ENCODE results near the gene AMBP.
"Not testable (repeated sequence)": the region's sequence is repeated elsewhere in the genome, so short reads cannot be mapped to it uniquely, and the experiment has no call there.

Gene AMBP

GRCh38 chr9:114090798-114091197 lies 12.7 kb upstream of the AMBP start:
- no peak for DNase-seq

GRCh38 chr9:114089206-114089840 lies 11.2 kb upstream of the AMBP start:
- no peak for DNase-seq

GRCh38 chr9:114088571-114089170 lies 10.6 kb upstream of the AMBP start:
- no peak for DNase-seq

GRCh38 chr9:114087721-114088120 lies 9.6 kb upstream of the AMBP start:
- DNase-seq: no peak

GRCh38 chr9:114086607-114087006 lies 8.5 kb upstream of the AMBP start:
- no peak for DNase-seq

GRCh38 chr9:114086009-114086408 lies 7.9 kb upstream of the AMBP start:
- no peak for DNase-seq

GRCh38 chr9:114085387-114085789 lies 7.3 kb upstream of the AMBP start:
- no peak for DNase-seq

- no peak for DNase-seq
Observed at GRCh38 chr9:114084282-114085073, 6.4 kb upstream of the AMBP start.

GRCh38 chr9:114083666-114084065 lies 5.6 kb upstream of the AMBP start:
- DNase-seq: no peak

- DNase-seq: not testable (repeated sequence)
Observed at GRCh38 chr9:114082763-114083412, 4.8 kb upstream of the AMBP start.

GRCh38 chr9:114082017-114082762 lies 4.1 kb upstream of the AMBP start:
- peak; percentile 26 for DNase-seq

GRCh38 chr9:114081441-114082016 lies 3.4 kb upstream of the AMBP start:
- no peak for DNase-seq

- DNase-seq: no peak
Observed at GRCh38 chr9:114080773-114081440, 2.8 kb upstream of the AMBP start.

- no peak for DNase-seq
Observed at GRCh38 chr9:114080195-114080772, 2.2 kb upstream of the AMBP start.

- DNase-seq: no peak
Observed at GRCh38 chr9:114078781-114079156, 669 bp upstream of the AMBP start.

GRCh38 chr9:114077162-114077837 lies 800 bp downstream of the AMBP start:
- DNase-seq: no peak

- DNase-seq: no peak
Observed at GRCh38 chr9:114076237-114077161, 1.6 kb downstream of the AMBP start.

GRCh38 chr9:114075602-114076001 lies 2.5 kb downstream of the AMBP start:
- no peak for DNase-seq

GRCh38 chr9:114072184-114073140 lies 5.6 kb downstream of the AMBP start:
- no peak for DNase-seq
